Stimulated activated CD8-positive, alpha-beta memory T cell treated with anti-CD3 and anti-CD28 coated beads, Interleukin-15, amount 100 ng/mL, for 4 hours (primary cell): ENCODE results near the gene VPS35L.
"Not testable (repeated sequence)": the region's sequence is repeated elsewhere in the genome, so short reads cannot be mapped to it uniquely, and the experiment has no call there.

Experiments
- DNase-seq, 2 donors: peaks; one replicate each; pipeline ENCODE4 v3.0.0-alpha.2; 2020; ENCODE audit warnings: low read depth in 2 of 2

Gene VPS35L

DNA sequence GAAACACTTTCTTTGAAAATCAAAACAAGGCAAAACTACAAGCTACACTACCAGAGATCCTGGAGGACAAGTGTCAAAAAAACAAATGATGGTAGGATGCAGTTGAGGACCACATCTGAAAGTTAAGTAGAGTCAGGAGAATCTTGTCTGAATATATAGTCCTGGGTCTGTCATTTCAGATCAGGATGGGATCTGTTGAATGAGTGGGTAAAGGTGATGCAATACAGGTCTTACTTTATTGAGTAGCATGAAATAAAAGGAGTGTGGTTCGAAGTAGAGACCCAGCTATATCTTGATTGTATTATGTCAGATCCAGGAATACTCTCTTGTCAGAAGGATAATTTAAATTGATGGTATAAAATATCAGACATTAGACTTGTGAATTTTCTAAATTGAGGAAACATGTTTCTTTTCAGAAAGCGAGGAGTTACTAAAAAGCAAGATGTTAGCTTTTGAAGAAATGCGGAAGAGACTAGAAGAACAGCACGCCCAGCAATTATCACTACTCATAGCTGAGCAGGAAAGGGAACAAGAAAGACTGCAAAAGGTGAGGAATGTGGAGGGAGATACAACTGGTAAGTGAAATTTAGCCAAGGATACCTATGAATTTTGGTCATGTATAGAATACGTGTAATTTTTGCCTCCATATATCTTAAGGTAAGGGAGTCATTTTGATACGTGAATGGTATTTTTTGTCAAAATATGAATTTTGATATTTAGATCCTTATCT lies 15.1 kb upstream of the VPS35L start:
- no peak for DNase-seq

GRCh38 chr16:19542138-19542821 lies 13.2 kb upstream of the VPS35L start:
- no peak for DNase-seq

- not testable (repeated sequence) for DNase-seq
Measured at GRCh38 chr16:19543278-19543996, 12.1 kb upstream of the VPS35L start.

- no peak for DNase-seq
Measured at GRCh38 chr16:19548144-19548543, 7.4 kb upstream of the VPS35L start.

- no peak for DNase-seq
Measured at GRCh38 chr16:19549673-19550072, 5.8 kb upstream of the VPS35L start.

DNA sequence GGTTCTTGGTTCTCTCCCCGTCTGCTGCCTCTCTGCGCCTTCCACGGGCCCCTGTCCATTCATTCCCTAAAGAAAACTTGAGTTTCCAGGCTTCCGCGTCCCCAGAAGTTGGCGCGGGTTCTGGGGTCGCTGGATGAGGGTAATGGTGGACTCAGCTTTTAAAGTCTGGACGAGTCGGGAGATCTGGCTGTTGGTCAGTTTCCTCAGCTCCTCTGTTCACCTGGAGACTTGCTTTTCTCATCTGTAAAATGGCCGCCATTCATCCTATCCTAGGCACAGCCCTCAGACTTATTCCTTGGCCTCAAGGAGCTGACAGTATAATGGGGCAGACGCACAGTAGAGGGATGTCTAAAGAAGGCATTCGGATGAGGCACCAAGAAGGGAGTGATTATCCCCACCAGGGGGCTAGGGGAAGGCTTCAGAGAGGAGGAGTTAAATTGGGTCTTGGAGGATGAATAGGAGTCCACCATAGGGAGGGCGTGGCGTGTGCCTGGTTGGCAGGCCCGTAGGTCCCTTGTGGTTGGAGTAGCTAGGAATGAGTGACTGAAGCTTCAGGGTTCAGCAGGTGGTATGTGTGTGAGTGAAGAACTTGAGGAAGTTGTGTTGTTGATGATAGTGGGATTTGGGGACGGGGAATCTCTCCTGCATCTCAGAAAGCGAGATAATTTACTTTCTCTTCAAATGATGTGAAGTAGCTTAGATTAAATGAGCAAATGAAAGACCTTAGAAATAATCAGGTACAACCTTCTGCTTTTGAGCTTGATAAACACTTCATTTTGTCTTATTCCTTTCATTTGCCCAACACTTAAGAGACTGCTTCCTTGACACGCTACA lies 652 bp downstream of the VPS35L start:
- DNase-seq = no peak

- no peak for DNase-seq
Measured at GRCh38 chr16:19559242-19559910, 3.9 kb downstream of the VPS35L start.

GRCh38 chr16:19560078-19560477 lies 4.6 kb downstream of the VPS35L start:
- DNase-seq = no peak

GRCh38 chr16:19563377-19563776 lies 7.9 kb downstream of the VPS35L start:
- DNase-seq = no peak

DNA sequence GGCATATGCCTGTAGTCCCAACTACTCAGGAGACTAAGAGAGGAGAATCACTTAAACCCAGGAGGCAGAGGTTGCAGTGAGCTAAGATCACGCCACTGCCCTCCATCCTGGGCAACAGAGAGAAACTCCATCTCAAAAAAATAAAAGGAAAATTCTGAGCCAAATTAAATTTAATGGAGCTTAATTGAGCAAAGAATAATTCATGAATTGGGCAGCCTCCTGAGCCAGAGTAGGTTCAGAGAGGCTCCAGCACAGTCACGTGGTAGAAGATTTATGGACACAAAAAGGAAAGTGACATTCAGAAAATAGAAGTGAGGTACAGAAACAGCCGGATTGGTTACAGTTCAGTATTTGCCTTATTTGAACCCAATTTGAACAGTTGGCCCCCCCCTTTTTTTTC lies 10.9 kb downstream of the VPS35L start:
- no peak for DNase-seq

- no peak for DNase-seq
Measured at GRCh38 chr16:19567560-19567959, 12.1 kb downstream of the VPS35L start.

DNA sequence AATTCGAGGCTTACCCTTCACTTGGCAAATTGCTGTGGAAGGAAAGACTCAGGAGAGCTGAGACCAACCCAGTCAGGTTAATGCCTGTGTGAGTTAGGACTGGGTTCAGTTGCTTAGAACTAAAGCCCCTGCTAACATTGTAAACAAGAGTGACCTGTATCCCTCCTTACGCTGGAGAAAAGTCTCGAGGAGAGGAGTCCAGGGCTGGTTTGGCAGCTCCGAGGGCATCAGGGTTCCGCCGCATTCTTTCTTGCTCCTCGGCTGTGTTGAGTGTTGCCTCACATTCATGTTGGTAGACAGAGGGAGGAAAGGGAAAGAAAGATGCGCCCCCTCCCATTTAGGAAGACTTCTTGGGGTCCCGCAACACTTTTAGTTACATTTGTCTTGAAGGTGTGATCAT lies 18.5 kb downstream of the VPS35L start:
- DNase-seq = no peak

GRCh38 chr16:19574615-19575014 lies 19.1 kb downstream of the VPS35L start:
- DNase-seq = no peak

DNA sequence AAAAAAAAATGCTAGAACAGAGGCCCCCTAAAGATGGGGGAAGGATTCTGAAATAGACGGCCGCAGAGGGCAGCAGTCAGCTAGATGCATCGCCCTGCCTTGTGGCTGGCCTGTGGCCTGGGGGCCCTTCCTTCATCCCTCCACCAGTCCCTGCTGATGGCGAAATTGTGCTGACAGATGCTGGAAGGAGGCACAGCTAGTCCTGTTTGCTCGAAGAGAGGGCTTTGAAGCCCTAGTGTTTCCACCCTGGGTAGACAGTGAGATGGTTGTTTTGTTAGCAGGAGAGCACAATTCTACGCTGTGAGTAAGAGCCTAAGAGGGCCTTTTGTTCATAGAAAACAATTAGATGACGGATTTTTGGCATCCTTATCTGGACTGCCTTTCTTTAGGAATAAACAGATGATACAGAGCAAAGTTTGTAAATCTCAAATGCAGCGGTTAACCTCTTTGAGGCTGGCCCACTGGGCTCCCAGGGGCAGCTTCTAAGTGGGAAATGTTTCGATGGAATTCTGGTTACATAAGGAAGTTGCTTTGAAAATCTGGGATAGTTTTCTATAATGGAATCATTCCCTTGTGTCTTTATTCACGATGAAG lies 23.0 kb downstream of the VPS35L start:
- no peak for DNase-seq

- no peak for DNase-seq
Measured at GRCh38 chr16:19582050-19582831, 26.7 kb downstream of the VPS35L start.

- DNase-seq = peak in 1 of 2 donors; percentile 5
Measured at GRCh38 chr16:19583665-19584300, 28.3 kb downstream of the VPS35L start.

- DNase-seq = no peak
Measured at GRCh38 chr16:19588661-19589060, 33.2 kb downstream of the VPS35L start.

GRCh38 chr16:19589106-19589505 lies 33.6 kb downstream of the VPS35L start:
- no peak for DNase-seq

DNA sequence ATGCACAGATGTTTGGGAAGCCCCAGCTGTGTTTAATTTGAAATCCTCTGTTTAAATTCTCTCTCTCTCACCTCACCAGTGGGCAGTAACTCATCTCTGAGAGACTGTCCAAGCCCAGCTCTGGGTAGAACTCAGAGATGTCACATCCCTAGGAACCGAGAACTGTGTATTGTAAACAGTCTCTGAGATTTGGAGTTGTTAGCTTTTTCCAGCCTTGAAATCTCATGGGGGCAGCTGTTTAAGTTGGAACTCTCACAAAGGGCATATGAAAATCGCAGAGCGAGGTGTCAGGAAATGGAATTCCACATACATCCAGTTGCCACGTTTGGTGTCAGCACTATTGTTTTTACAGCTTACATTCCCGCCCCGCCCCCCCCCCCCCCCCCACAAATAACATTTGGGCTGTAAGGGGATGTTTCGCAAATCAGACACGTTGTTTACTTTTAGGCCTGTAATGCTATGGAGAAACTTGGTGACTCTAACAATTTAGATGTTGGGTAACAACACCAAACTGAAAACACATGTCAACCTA lies 34.3 kb downstream of the VPS35L start:
- DNase-seq = no peak
